GM06990 (cell line): ENCODE data around the gene MYL12A.

ENCODE experiments used
- DNase-seq: peaks from one replicate; pipeline ENCODE4 v3.0.0-alpha.2; 2011; ENCODE audit not compliant: insufficient read length; ENCODE audit errors: extremely low read depth
- H3K27me3 ChIP-seq: replicated peaks from 2 replicates; pipeline ENCODE4 v1.6.0; 2011; ENCODE audit warnings: low read length; ENCODE audit not compliant: control insufficient read depth, insufficient read depth
- H3K36me3 ChIP-seq: 2 replicates; pipeline ENCODE4 v1.5.1; 2011; ENCODE audit warnings: low read length; ENCODE audit not compliant: control insufficient read depth, insufficient read depth
- H3K4me3 ChIP-seq: replicated peaks from 2 replicates; pipeline ENCODE4 v1.5.1; 2011; ENCODE audit warnings: low read depth, mild to moderate bottlenecking, control low read depth, low read length
- TF ChIP-seq, protein P1 (sequence below): IDR thresholded peaks from 2 replicates; pipeline ENCODE4 v1.5.1; 2011; ENCODE audit warnings: low read length, control low read depth, mild to moderate bottlenecking, inconsistent platforms; ENCODE audit not compliant: insufficient read depth, poor library complexity, severe bottlenecking

MYL12A gene

DNA sequence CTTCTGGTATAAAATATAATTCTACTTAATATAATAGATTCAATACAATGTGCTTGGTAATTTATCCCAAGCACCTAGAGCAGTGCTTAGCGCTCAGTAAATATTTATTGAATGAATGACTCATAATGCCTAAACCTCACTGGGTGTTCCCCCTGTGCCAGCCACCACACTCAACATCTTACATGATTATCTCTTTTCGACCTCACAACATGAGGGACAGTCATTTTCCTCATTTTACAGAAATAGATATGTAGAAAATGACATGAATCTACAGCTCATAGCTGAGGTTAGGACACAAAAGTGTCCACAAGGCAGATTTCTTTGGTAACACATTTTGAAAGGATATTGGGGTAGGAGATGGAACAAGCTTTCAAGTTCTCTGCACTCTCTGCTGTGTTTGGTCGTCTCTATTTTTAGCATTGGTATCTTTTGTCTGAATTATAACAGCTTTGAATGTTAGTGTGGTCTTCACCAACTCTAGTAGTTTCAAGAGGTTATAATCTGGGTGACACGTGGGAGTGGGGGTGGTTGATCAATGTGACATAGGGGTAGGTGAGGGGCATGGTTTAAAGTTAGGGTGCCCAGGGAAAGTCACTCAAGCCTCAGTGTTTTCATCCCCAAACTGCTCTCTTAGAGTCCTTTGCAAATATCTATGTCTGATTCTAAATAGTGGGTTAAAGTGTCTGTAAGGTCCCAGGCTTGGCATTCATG is 37.6 kb upstream of the MYL12A start:
- DNase-seq, result peak; percentile 18
- TF ChIP-seq, protein P1, sequence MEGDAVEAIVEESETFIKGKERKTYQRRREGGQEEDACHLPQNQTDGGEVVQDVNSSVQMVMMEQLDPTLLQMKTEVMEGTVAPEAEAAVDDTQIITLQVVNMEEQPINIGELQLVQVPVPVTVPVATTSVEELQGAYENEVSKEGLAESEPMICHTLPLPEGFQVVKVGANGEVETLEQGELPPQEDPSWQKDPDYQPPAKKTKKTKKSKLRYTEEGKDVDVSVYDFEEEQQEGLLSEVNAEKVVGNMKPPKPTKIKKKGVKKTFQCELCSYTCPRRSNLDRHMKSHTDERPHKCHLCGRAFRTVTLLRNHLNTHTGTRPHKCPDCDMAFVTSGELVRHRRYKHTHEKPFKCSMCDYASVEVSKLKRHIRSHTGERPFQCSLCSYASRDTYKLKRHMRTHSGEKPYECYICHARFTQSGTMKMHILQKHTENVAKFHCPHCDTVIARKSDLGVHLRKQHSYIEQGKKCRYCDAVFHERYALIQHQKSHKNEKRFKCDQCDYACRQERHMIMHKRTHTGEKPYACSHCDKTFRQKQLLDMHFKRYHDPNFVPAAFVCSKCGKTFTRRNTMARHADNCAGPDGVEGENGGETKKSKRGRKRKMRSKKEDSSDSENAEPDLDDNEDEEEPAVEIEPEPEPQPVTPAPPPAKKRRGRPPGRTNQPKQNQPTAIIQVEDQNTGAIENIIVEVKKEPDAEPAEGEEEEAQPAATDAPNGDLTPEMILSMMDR, result no peak
- Histone ChIP-seq H3K27me3 (no peaks in the 10 kb centered on the region), H3K36me3 (no peaks in the 10 kb centered on the region), H3K4me3 (no peak overlapping the region)

DNA sequence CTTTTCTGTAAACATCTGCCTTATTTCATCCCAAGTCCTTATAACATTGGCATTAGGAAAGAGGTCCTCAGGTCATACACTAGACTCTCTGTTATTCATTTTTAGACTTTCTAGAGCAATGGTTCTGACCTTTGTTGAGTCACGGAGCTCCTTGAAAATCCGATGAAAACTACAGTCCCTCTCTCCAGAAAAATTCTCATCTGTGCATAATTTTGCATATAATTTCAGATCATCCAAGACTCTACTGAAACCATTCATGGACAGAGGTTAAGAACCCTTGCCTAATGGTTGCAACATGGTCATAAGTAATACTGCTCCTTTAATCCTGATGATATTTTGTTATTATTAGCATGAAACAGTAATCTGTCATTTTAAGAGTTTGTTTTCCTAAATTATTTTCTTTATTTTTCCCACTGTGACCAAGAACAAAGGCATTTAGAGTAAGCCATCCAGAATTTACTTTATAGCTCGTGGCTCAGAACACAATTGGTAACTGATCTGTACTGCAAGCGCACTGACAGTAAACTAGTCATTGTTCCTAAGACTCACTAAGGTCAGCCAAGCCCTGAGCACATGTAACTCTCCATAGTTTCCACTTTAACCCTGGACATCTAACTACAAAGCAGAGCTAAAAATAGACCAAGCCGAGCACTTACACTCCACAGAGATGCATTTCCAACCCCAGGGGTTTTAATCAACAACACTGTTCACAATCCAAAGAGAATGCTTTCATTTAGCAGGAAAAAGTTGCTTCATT is 36.2 kb upstream of the MYL12A start:
- TF ChIP-seq, protein P1, result no peak
- no peak for DNase-seq
- Histone ChIP-seq H3K27me3 (no peaks in the 10 kb centered on the region), H3K36me3 (no peaks in the 10 kb centered on the region), H3K4me3 (no peak overlapping the region)

DNA sequence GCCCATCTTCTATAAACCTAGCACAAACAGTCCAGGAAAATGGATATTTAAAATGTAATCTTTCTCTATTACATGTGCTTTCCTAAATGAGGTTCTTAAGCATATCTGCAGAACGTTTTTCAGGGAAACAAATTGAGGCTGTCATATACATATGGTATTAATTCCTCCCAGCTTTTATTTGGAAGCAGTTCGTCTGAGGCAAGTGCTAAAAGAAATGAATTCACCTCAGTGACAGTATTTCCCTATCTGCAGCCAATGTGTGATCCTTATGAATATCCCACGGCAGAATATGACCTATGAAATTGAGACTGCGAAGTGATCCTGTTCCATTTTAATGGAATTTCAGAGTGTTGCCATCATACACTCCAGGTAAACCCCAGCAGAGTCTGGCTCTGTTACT is 34.9 kb upstream of the MYL12A start:
- TF ChIP-seq, protein P1, result no peak
- Histone ChIP-seq H3K27me3 (no peaks in the 10 kb centered on the region), H3K4me3 (no peak overlapping the region), H3K36me3 (no peaks in the 10 kb centered on the region)
- DNase-seq, result no peak

DNA sequence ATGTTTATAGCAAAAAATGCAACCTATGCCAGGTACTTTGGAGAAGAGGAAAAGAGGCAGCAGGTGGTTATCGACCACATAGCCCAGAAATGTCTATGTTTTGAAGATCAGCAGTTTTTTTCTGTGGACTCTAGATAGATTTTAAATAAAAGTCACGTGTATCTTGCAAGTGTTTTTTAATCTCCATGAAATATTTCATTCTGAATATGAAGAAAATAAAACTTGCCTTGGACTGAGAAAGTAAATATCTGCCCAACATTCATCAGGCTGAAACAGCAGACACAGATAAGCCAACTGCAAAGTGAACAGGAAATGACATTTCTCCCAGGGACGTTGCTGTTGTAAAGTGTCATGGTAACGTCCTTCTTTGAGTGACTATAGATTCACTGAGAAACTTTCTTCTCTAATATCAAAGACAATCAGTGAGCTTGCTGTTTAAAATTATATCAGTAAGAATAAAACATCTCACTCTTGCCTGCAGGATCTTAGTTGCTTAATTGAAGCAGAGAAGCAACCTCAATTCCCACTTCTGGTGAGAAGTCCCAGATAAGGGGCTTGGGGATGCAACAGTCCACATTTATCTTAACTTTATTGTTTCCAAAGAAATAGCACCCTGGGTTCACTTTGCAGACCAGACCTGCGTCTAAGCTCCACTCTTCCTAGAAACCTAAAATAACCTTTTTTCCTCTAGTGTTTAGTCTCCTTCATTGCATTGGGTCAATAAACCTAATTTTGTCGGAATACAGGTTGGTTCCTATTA is 34.1 kb upstream of the MYL12A start:
- H3K4me3 ChIP-seq, result no peak overlapping the region
- no peak for DNase-seq

DNA sequence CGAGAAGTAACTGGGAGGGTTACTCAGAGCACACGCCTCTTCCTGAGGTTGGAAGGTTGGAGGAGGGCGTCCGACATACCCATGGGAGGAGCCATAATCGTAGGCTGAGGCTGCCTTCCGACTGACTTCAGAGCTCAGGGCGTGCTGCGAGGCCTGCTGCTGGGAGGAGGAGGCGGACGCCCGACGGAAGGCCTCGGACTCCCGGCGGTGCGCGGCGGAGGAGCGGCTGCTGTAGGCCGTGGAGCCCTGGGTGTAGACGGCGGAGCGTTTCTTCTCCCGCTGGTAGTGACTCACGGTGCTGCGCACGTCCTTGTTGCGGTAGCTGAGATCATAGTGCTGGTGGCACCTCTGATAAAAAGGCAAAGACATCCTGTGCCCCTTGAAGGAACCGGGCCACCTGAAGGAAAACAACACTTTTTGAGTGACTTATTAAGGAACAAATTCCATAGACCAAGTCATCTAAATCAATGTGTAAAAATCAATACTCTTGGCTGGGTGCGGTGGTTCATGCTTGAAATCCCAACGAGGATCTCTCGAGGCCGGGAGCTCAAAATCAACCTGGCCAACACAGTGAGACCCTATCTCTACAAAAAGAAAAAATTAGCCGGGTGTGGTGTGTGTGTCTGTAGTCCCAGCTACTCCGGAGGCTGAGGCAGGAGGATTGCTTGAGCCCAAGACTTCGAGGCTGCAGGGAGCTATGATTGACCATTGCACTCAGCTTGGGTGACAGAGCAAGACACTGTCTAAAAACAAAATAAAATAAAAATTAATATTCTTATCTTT is 32.6 kb upstream of the MYL12A start:
- DNase-seq, result no peak
- TF ChIP-seq, protein P1, result no peak
- no peaks in the 10 kb centered on the region for H3K27me3 ChIP-seq
- H3K36me3 ChIP-seq, result no peaks in the 10 kb centered on the region
- no peak overlapping the region for H3K4me3 ChIP-seq

More for the DNA sequence above, 34.1 kb upstream of the MYL12A start:
- H3K36me3 ChIP-seq, result no peaks in the 10 kb centered on the region
- no peaks in the 10 kb centered on the region for H3K27me3 ChIP-seq
- TF ChIP-seq, protein P1, result no peak
